Hindlimb muscle (tissue), 1 donor: ENCODE measurements around the gene CORO2A. TPM values are rescaled to one million over a fixed set of nuclear protein-coding genes. Genes with fewer than 3 reads are reported as not detected.

Source experiments
- DNase-seq: peaks from one replicate; pipeline ENCODE4 v3.0.0-alpha.2; 2013
- polyA plus RNA-seq: library from polyadenylated mRNA; unstranded; fragments of 120-200 nt; gene quantifications from one replicate; pipeline ENCODE4 v1.2.1, GENCODE V29; 2013; ENCODE audit not compliant: insufficient read length

The CORO2A gene
- polyA plus RNA-seq, 1 donor, result 0.37 TPM

- no peak for DNase-seq
Measured at GRCh38 chr9:98168153-98168780, 24.2 kb downstream of the CORO2A start.

- no peak for DNase-seq
Measured at GRCh38 chr9:98164912-98165311, 27.5 kb downstream of the CORO2A start.

- DNase-seq, result no peak
Measured at GRCh38 chr9:98162613-98163012, 29.8 kb downstream of the CORO2A start.

- no peak for DNase-seq
Measured at GRCh38 chr9:98161851-98162250, 30.6 kb downstream of the CORO2A start.

- DNase-seq, result no peak
Measured at GRCh38 chr9:98159790-98160189, 32.6 kb downstream of the CORO2A start.

- no peak for DNase-seq
Measured at GRCh38 chr9:98159301-98159700, 33.1 kb downstream of the CORO2A start.

GRCh38 chr9:98158071-98158831, 34.2 kb downstream of the CORO2A start:
- DNase-seq, result no peak

- DNase-seq, result no peak
Measured at GRCh38 chr9:98157372-98157771, 35.1 kb downstream of the CORO2A start.

- DNase-seq, result no peak
Measured at GRCh38 chr9:98154678-98155077, 37.8 kb downstream of the CORO2A start.

GRCh38 chr9:98152526-98152925, 39.9 kb downstream of the CORO2A start:
- DNase-seq, result no peak

GRCh38 chr9:98150721-98151120, 41.7 kb downstream of the CORO2A start:
- no peak for DNase-seq

GRCh38 chr9:98150164-98150563, 42.3 kb downstream of the CORO2A start:
- DNase-seq, result no peak

- DNase-seq, result no peak
Measured at GRCh38 chr9:98149422-98149821, 43.0 kb downstream of the CORO2A start.

GRCh38 chr9:98148486-98148885, 44.0 kb downstream of the CORO2A start:
- no peak for DNase-seq

GRCh38 chr9:98147582-98147981, 44.9 kb downstream of the CORO2A start:
- no peak for DNase-seq

GRCh38 chr9:98146101-98146991, 46.1 kb downstream of the CORO2A start:
- no peak for DNase-seq

- DNase-seq, result no peak
Measured at GRCh38 chr9:98144631-98145030, 47.8 kb downstream of the CORO2A start.

- no peak for DNase-seq
Measured at GRCh38 chr9:98144076-98144475, 48.4 kb downstream of the CORO2A start.

- no peak for DNase-seq
Measured at GRCh38 chr9:98142925-98143481, 49.4 kb downstream of the CORO2A start.

GRCh38 chr9:98142182-98142907, 50.1 kb downstream of the CORO2A start:
- DNase-seq, result no peak

- no peak for DNase-seq
Measured at GRCh38 chr9:98140503-98140902, 51.9 kb downstream of the CORO2A start.

- DNase-seq, result no peak
Measured at GRCh38 chr9:98136489-98136888, 55.9 kb downstream of the CORO2A start.
